HepG2 (cell line): ENCODE data around the gene RPL41. TPM values are rescaled to one million over a fixed set of nuclear protein-coding genes. Genes with fewer than 3 reads are reported as not detected.
A peak's percentile ranks its signal among the peaks of the same experiment; 100 is the strongest.

ENCODE experiments used
- CBX2 ChIP-seq, 2 experiments: fragments of 200-600 bp in 1 of 2; sonication (generic); formaldehyde crosslinking in 1 of 2; IDR thresholded peaks; 2 replicates each; pipeline versions ENCODE4 v1.7.0 to v1.8.1; 2018 to 2022; ENCODE audit warnings: low read depth in 2 of 2, low read length in 1 of 2, mild to moderate bottlenecking in 1 of 2, missing genetic modification reagents in 1 of 2
- FOSL2 ChIP-seq: sonication (generic); formaldehyde crosslinking; IDR thresholded peaks from 2 replicates; pipeline ENCODE4 v1.4.0; 2020; ENCODE audit warnings: missing genetic modification reagents
- GFI1 ChIP-seq: sonication (generic); formaldehyde crosslinking; IDR thresholded peaks from 2 replicates; pipeline ENCODE4 v1.5.0; 2020; ENCODE audit warnings: missing genetic modification reagents, mild to moderate bottlenecking, borderline replicate concordance
- HDAC2 ChIP-seq: sonication (generic); formaldehyde crosslinking; IDR thresholded peaks from 2 replicates; pipeline ENCODE4 v1.4.0; 2020; ENCODE audit warnings: missing genetic modification reagents
- HNF4A ChIP-seq: sonication (generic); formaldehyde crosslinking; IDR thresholded peaks from 2 replicates; pipeline ENCODE4 v1.4.0; 2020; ENCODE audit warnings: missing genetic modification reagents
- JUN ChIP-seq: sonication (generic); formaldehyde crosslinking; IDR thresholded peaks from 2 replicates; pipeline ENCODE4 v1.4.0; 2020; ENCODE audit warnings: mild to moderate bottlenecking, missing genetic modification reagents
- KDM6A ChIP-seq: IDR thresholded peaks from 2 replicates; pipeline ENCODE4 v1.6.1; 2016; ENCODE audit warnings: low read depth
- MZF1 ChIP-seq: sonication (generic); formaldehyde crosslinking; IDR thresholded peaks from 2 replicates; pipeline ENCODE4 v1.8.1; 2023; ENCODE audit warnings: mild to moderate bottlenecking, missing genetic modification reagents, borderline replicate concordance
- ONECUT2 ChIP-seq: sonication (generic); formaldehyde crosslinking; IDR thresholded peaks from 2 replicates; pipeline ENCODE4 v1.4.0; 2020; ENCODE audit warnings: missing genetic modification reagents
- PBX3 ChIP-seq: sonication (generic); formaldehyde crosslinking; IDR thresholded peaks from 2 replicates; pipeline ENCODE4 v1.8.1; 2023; ENCODE audit warnings: missing genetic modification reagents, inconsistent platforms, borderline replicate concordance
- POLR2G ChIP-seq: fragments of 200-400 bp; formaldehyde crosslinking; IDR thresholded peaks from 2 replicates; pipeline ENCODE4 v1.6.1; 2018; ENCODE audit warnings: mild to moderate bottlenecking, low read depth, low read length, moderate library complexity
- RXRA ChIP-seq: sonication (generic); formaldehyde crosslinking; IDR thresholded peaks from 2 replicates; pipeline ENCODE4 v1.5.1; 2020; ENCODE audit warnings: missing genetic modification reagents
- SMARCC2 ChIP-seq: fragments of 450-650 bp; IDR thresholded peaks from 2 replicates; pipeline ENCODE4 v1.6.1; 2017; ENCODE audit warnings: antibody characterized with exemption, mild to moderate bottlenecking
- SRSF4 ChIP-seq: fragments of 200-400 bp; formaldehyde crosslinking; IDR thresholded peaks from one replicate; pipeline ENCODE4 v1.6.1; 2018; ENCODE audit warnings: mild to moderate bottlenecking, low read depth, low read length, moderate library complexity; ENCODE audit not compliant: poor library complexity, severe bottlenecking
- TAF1 ChIP-seq: sonication (generic); formaldehyde crosslinking; IDR thresholded peaks from 2 replicates; pipeline ENCODE4 v1.4.0; 2020; ENCODE audit warnings: missing genetic modification reagents
- ZFP36 ChIP-seq: fragments of 150-350 bp; IDR thresholded peaks from 2 replicates; pipeline ENCODE4 v1.6.1; 2018; ENCODE audit warnings: borderline replicate concordance, low read length, low read depth; ENCODE audit not compliant: partially characterized antibody
- ZKSCAN1 ChIP-seq: fragments of 150-350 bp; IDR thresholded peaks from 2 replicates; pipeline ENCODE4 v1.6.1; 2014; ENCODE audit warnings: low read length
- ZNF20 ChIP-seq: sonication (generic); formaldehyde crosslinking; IDR thresholded peaks from 2 replicates; pipeline ENCODE4 v1.4.0; 2020; ENCODE audit warnings: mild to moderate bottlenecking, moderate library complexity, missing genetic modification reagents
- ZNF253 ChIP-seq: sonication (generic); formaldehyde crosslinking; IDR thresholded peaks from 2 replicates; pipeline ENCODE4 v1.8.0; 2022; ENCODE audit warnings: mild to moderate bottlenecking, missing genetic modification reagents, borderline replicate concordance
- ZNF256 ChIP-seq: sonication (generic); formaldehyde crosslinking; conservative IDR thresholded peaks from 2 replicates; pipeline ENCODE4 v1.4.0; 2020; ENCODE audit warnings: missing genetic modification reagents
- ZNF563 ChIP-seq: sonication (generic); formaldehyde crosslinking; IDR thresholded peaks from 2 replicates; pipeline ENCODE4 v1.8.0; 2022; ENCODE audit warnings: mild to moderate bottlenecking, moderate library complexity, missing genetic modification reagents
- ZUFSP ChIP-seq: sonication (generic); formaldehyde crosslinking; IDR thresholded peaks from 2 replicates; pipeline ENCODE4 v1.9.0; 2021; ENCODE audit warnings: missing genetic modification reagents, mild to moderate bottlenecking, borderline replicate concordance
- polyA plus RNA-seq, 8 experiments: library from polyadenylated mRNA; depleted of rRNA in 3 of 8; stranded (reverse) in 7 of 8; unstranded in 1 of 8; fragments of >200 nt; fragmentation: Illumina TruSeq in 4 of 8; extraction: Trizol in 4 of 8; gene quantifications; 2 replicates each; pipeline versions ENCODE4 v1.2.1 to v1.2.3, GENCODE V29; 2011 to 2016; ENCODE audit warnings: low read depth in 4 of 8, missing spikeins in 1 of 8, mixed read lengths in 1 of 8; ENCODE audit not compliant: insufficient read depth in 1 of 8
- total RNA-seq, 5 experiments: library from RNA; depleted of rRNA; stranded (reverse); fragments of >200 nt; fragmentation: Illumina TruSeq; extraction: Trizol; gene quantifications; 2 replicates each; pipeline ENCODE4 v1.2.3, GENCODE V29; 2016; ENCODE audit warnings: low read depth in 1 of 5
- TF ChIP-seq, protein P1 (sequence below): sonication (generic); formaldehyde crosslinking; IDR thresholded peaks from 2 replicates; pipeline ENCODE4 v1.5.1; 2020; ENCODE audit warnings: mild to moderate bottlenecking, missing genetic modification reagents, moderate library complexity
- TF ChIP-seq, protein P2 (sequence below): sonication (generic); formaldehyde crosslinking; IDR thresholded peaks from 2 replicates; pipeline ENCODE4 v1.4.0; 2020; ENCODE audit warnings: mild to moderate bottlenecking, low read depth, missing genetic modification reagents

RPL41 gene
- total and polyA plus RNA-seq, 2 of the 13 experiments (the other 11 are each of a cell fraction or from before 2014, with no cell fraction given) = 4,012 to 7,670 TPM

GRCh38 chr12:56079723-56080555 lies 36.5 kb upstream of the RPL41 start, which contains the start of gene ERBB3 (continued):
- TF ChIP-seq CBX2 (IDR thresholded peaks at IDR 0.05; ENCODE audit: low read depth, low read length) (no peak), CBX2 (CRISPR knock-in tag; IDR thresholded peaks at IDR 0.05; ENCODE audit: low read depth) (peak; percentile 69; the same call in 1 of the 2 replicates), RXRA (no peak; the same call in none of the 2 replicates), KDM6A (CRISPR knock-in tag) (no peak), ZNF20 (CRISPR knock-in tag) (no peak), HDAC2 (CRISPR knock-in tag) (peak; percentile 54; the same call in 1 of the 2 replicates), MZF1 (CRISPR knock-in tag) (no peak), ZFP36 (no peak), SMARCC2 (no peak), POLR2G (peak; percentile 82), GFI1 (CRISPR knock-in tag) (no peak), ONECUT2 (peak; percentile 35; the same call in 1 of the 2 replicates), ZKSCAN1 (no peak), TAF1 (CRISPR knock-in tag) (peak; percentile 84), SRSF4 (no peak), ZNF253 (CRISPR knock-in tag) (0 out of 2 replicates have a peak, but pooled peaks have one; percentile 34), FOSL2 (CRISPR knock-in tag) (peak; percentile 97), PBX3 (CRISPR knock-in tag) (no peak), ZNF256 (no peak; the same call in none of the 2 replicates), ZNF563 (0 out of 2 replicates have a peak, but pooled peaks have one; percentile 3), ZUFSP (no peak), JUN (CRISPR knock-in tag) (no peak), HNF4A (CRISPR knock-in tag) (peak; percentile 60)
- TF ChIP-seq, protein P1, sequence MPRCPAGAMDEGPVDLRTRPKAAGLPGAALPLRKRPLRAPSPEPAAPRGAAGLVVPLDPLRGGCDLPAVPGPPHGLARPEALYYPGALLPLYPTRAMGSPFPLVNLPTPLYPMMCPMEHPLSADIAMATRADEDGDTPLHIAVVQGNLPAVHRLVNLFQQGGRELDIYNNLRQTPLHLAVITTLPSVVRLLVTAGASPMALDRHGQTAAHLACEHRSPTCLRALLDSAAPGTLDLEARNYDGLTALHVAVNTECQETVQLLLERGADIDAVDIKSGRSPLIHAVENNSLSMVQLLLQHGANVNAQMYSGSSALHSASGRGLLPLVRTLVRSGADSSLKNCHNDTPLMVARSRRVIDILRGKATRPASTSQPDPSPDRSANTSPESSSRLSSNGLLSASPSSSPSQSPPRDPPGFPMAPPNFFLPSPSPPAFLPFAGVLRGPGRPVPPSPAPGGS = no peak
- TF ChIP-seq, protein P2, sequence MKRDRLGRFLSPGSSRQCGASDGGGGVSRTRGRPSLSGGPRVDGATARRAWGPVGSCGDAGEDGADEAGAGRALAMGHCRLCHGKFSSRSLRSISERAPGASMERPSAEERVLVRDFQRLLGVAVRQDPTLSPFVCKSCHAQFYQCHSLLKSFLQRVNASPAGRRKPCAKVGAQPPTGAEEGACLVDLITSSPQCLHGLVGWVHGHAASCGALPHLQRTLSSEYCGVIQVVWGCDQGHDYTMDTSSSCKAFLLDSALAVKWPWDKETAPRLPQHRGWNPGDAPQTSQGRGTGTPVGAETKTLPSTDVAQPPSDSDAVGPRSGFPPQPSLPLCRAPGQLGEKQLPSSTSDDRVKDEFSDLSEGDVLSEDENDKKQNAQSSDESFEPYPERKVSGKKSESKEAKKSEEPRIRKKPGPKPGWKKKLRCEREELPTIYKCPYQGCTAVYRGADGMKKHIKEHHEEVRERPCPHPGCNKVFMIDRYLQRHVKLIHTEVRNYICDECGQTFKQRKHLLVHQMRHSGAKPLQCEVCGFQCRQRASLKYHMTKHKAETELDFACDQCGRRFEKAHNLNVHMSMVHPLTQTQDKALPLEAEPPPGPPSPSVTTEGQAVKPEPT (CRISPR knock-in tag) = no peak
